Left renal pelvis (tissue), 4 donors: Measurements from ENCODE around the gene EZH1. TPM values are rescaled to one million over a fixed set of nuclear protein-coding genes. Genes with fewer than 3 reads are reported as not detected.

Experiments
- DNase-seq, 4 donors: peaks; one replicate each; pipeline ENCODE4 v3.0.0-alpha.2; 2013; ENCODE audit warnings: low read depth in 4 of 4, low spot score in 3 of 4
- polyA plus RNA-seq, 4 donors: library from polyadenylated mRNA; unstranded; fragments of 120-200 nt; gene quantifications; one replicate each; pipeline ENCODE4 v1.2.1, GENCODE V29; 2013; ENCODE audit not compliant: insufficient read length in 4 of 4

Gene EZH1
- 10 to 100 TPM; 30.8 to 64.0 (median 45.3) TPM for polyA plus RNA-seq

DNA sequence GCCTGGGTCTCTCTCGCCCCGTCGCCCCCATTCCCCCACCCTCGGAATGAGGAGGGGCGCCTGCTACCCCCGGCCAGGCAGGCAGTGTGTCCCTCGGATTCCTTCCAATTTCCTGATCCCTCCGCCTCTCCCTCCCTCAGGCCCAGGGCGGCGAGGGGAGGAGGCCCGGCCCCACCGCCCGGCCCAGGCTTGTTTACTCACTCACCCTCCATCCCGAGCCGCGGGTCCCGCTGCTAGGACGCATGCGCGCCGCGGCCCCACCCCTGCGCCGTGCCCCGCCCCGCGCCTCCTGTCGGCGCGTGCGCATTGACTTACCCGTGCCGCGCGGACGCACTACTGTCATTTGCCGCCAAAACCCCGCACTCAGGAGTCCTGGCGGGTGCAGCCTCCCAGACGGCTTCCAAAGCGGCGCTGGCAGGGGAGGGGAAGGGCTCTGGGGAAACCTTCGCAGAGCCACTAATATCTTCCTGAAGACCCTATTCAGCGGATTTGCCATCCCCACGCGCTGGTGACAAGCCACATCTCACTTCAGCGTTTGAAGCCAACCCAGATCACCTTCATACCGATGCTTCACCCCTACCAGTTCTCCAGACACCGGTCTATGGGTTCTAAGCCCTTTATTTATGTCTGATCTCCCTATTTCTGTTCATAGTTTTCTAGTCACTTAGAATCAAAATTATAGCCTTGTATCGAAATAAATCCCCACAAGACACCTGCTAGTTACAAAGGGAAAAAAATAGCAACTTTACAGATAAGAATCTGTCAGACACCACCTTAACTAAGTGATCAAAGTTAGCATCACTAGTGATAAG is at the start of gene EZH1:
Gene EZH1 (minus strand): TSS at position 235 of the 812 bp plus-strand sequence. CDS start 16,099 bp downstream, outside the sequence.
- DNase-seq: peak; percentile 80 to 82 (median 81)

GRCh38 chr17:42792545-42792944 is 47.7 kb upstream of the EZH1 start:
- DNase-seq: no peak

DNA sequence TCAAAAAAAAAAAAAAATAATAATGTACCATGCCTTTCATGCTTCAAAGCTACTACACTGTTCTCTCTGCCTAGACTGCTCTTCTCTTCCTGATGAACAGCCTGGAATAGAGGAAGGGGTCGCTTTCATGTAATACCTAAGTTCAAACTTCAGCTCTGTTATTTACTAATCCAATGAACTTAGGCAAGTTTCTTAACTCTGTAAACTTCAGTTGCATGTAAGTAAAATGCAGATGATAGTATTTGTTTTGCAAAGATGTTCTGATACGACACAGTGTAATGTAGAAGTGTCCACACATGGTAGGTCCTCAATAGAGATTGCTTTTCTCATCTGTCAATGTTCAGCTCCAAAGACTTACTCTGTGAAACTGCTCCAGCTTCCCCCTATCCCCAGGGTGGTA is 47.1 kb upstream of the EZH1 start:
- DNase-seq: no peak

DNA sequence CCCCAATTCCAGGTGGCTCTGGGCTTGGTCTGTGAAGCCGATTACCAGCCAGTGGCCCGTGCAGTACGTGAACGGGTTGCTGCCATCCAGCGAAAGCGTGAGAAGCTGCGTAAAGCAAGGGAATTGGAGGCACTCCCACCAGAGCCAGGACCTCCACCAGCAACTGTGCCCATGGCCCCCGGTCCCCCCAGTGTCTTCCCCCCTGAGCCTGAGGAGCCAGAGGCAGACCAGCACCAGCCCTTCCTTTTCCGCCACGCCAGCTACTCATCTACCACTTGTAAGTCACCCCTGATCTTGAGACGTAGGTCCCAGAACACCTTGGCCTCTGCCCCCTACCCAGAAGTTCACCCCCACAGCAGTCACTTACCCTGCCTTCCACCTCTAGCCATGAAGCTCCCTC is 42.4 kb upstream of the EZH1 start:
- no peak for DNase-seq

DNA sequence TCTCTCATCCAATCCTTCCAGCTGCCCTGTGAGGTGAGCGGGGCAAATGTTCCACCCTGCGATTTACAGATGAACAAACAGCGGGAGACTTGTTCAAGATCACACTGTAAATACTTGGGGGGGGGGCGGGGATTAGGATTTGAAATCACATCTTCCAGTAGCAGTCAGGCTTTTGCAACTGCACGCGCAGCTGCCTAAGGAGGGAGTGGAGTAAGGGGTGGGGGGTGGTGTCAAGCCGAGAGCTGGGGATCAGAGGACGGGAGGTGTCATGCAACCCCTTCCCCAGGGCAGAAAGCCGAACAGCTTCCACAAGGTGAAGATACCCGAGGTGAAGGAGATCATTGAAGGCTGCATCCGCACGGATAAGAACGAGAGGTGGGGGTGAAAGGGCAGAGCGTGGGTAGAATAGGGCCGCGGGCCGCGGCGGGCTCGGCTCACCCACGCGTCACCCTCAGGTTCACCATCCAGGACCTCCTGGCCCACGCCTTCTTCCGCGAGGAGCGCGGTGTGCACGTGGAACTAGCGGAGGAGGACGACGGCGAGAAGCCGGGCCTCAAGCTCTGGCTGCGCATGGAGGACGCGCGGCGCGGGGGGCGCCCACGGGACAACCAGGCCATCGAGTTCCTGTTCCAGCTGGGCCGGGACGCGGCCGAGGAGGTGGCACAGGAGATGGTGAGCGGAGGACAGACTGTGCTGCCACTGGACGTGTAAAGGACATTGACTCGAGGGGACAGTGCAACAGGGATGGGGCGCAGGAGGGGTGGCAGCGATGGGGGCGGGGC is 40.2 kb upstream of the EZH1 start:
- DNase-seq: no peak

- DNase-seq: no peak
Measured at GRCh38 chr17:42784409-42784808, 39.6 kb upstream of the EZH1 start.

- DNase-seq: no peak
Measured at GRCh38 chr17:42783791-42784138, 38.9 kb upstream of the EZH1 start.

DNA sequence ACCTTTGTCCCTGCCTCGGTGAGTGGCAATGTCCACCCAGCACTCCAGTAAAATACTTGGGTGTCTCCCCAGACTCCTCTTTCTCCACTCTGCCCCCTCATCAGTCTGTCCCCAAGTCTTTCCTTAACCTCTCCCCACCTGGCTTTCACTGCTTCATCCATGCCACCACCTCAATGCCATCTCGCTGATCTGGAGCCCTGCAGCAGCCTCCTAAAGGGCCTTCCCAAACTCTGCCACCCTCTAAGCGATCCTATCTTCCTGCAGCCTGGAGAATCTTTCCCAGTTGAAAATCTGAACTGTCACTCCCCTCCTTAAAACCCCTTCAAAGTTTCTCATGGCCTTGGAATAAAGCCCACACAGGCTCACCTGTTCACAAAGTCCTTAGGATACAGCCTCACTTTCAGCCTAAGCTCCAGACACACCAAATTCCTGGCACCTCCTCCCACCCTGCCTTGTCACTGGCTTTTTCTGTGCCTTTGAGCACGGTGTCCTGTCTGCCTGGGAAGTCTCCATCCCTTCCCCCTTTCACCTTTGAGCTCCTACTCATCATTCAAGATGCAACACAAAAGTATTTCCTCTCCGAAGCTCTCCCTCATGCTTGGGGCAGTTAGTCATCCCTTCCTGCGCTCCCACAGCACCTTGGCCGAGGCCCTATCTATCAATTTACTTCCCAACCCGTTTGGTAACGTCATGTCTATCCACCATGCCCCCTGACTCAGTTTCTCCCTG is 38.4 kb upstream of the EZH1 start:
- DNase-seq: no peak

- DNase-seq: no peak
Measured at GRCh38 chr17:42782166-42783061, 37.6 kb upstream of the EZH1 start.

GRCh38 chr17:42781639-42782165 is 36.9 kb upstream of the EZH1 start:
- no peak for DNase-seq

DNA sequence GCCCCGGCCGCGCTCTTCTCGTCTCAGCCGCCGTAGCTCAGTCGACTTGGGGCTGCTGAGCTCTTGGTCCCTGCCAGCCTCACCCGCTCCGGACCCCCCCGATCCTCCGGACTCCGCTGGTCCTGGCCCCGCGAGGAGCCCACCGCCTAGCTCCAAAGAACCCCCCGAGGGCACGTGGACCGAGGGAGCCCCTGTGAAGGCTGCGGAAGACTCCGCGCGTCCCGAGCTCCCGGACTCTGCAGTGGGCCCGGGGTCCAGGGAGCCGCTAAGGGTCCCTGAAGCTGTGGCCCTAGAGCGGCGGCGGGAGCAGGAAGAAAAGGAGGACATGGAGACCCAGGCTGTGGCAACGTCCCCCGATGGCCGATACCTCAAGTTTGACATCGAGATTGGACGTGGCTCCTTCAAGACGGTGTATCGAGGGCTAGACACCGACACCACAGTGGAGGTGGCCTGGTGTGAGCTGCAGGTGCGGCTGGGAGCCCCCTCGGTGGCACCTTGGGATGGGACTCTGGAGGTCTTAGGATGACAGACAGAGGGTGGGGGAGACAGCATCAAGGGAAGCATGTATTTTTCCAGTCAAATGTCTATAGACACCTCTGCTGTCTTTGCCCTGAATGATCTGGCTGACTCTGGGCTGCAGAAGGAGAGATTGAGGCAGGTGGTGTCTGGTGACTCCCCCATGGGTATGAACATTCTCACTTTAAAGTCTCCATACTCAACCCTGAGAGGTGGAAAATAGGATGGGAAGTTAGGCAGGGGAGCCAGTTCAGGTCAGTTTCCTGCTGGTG is 36.2 kb upstream of the EZH1 start:
- DNase-seq: no peak

DNA sequence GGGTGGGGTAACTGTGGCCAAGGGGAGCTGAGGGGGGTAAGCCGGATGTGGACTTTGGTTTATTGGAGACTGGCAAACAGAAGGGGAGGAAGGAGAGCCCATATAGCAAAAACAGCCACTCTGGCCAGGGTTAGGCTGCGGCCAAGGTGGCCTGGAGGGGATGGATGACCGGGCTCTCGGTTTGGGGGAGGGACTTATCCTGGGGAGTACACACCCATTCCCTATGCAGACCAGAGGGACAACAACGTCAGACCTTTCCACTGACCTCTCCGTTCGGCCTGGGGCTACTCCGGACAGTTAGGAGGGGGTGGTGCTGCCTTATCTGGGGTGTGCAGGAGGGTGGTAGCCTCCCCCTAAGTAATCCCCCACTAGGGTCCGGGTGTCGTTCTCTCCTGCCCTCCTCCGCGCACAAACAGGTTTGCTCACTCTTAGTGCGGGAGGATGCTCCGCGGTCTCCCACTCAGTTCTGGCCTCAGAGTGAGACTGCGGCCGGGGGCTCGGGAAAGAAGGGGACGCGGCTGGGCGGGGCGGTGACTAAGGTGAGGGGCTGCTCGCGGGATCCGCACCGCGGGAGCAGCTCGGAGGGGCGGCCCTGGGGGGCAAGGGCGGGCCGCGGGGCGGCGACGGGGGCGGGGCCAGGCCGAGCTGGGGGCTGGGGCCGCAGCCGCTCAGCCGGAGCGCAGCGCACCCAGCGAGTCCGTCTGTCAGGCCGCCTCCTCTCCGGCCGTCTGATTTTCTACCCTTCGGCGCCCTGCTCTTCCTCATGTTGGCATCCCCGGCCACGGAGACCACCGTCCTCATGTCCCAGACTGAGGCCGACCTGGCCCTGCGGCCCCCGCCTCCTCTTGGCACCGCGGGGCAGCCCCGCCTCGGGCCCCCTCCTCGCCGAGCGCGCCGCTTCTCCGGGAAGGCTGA is 35.4 kb upstream of the EZH1 start, which contains the start of gene WNK4:
Gene WNK4 (plus strand): TSS at position 675 of the 915 bp plus-strand sequence. CDS start 89 bp downstream, at position 764.
- DNase-seq: no peak

DNA sequence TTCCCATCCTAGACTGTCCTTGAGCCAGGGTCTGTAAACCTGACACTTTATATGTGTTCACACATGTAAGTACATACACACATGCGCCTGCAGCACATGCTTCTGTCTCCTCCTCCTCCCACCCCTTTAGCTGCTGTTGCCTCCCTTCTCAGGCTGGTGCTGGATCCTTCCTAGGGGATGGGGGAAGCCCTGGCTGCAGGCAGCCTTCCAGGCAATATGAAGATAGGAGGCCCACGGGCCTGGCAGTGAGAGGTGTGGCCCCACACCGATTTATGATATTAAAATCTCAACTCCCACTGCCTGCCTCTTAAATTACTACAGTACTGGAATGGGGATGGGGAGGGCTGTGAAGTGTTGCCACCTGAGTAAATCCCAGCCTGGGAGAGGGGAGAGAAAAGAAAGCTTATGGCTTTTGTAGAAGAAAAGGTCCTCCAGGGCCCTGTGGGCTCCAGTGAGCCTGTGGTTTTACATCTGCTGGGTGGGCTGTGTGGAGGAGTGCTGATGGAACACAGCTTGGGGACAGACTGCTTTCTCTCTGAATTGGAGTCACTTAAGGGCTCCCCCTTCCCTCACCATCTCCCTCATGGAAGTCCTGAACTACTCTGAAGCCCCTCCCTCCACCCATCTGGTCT is 34.6 kb upstream of the EZH1 start:
- no peak for DNase-seq

DNA sequence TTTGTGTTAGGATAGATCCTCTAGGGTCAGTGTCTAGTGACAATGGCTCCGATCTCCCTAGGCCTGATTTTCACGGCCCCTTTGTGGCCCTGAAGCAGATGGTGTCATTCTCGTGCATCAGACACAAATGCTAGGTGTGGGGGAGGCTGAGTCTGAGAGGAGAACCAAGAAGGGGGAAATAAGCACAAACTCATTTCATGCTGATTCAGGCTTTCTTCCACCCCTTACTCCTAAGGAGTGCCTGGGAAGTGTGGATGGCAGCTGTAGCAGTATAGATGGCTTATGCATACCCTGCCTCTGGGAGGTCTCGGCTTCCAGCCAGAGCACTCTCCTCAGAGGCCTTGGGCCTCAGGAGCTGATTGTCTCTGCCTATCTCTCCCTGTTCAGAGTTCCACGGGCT is 33.7 kb upstream of the EZH1 start:
- no peak for DNase-seq

GRCh38 chr17:42775534-42776098 is 30.8 kb upstream of the EZH1 start:
- DNase-seq: no peak

- no peak for DNase-seq
Measured at GRCh38 chr17:42774066-42774745, 29.4 kb upstream of the EZH1 start.
